Measurements from ENCODE around the gene NHERF1.

NHERF1 gene

GRCh38 chr17:74790161-74791058 lies 42.0 kb downstream of the NHERF1 start:
- no peak for DNase-seq

- no peak for DNase-seq
Measured at GRCh38 chr17:74792586-74793105, 44.2 kb downstream of the NHERF1 start.

GRCh38 chr17:74795327-74796020 lies 47.0 kb downstream of the NHERF1 start:
- no peak for DNase-seq

- DNase-seq: no peak
Measured at GRCh38 chr17:74796211-74796610, 47.8 kb downstream of the NHERF1 start.

GRCh38 chr17:74796866-74797265 lies 48.4 kb downstream of the NHERF1 start:
- no peak for DNase-seq

- no peak for DNase-seq
Measured at GRCh38 chr17:74797824-74798223, 49.4 kb downstream of the NHERF1 start.

GRCh38 chr17:74798239-74798707 lies 49.8 kb downstream of the NHERF1 start:
- DNase-seq: no peak

- DNase-seq: no peak
Measured at GRCh38 chr17:74799097-74799496, 50.7 kb downstream of the NHERF1 start.

GRCh38 chr17:74800531-74800930 lies 52.1 kb downstream of the NHERF1 start:
- no peak for DNase-seq

GRCh38 chr17:74801896-74802295 lies 53.5 kb downstream of the NHERF1 start:
- no peak for DNase-seq

- DNase-seq: no peak
Measured at GRCh38 chr17:74803388-74803930, 55.0 kb downstream of the NHERF1 start.

- DNase-seq: no peak
Measured at GRCh38 chr17:74803971-74804370, 55.5 kb downstream of the NHERF1 start.

GRCh38 chr17:74804683-74805082 lies 56.3 kb downstream of the NHERF1 start:
- DNase-seq: no peak

GRCh38 chr17:74805591-74805991 lies 57.2 kb downstream of the NHERF1 start:
- no peak for DNase-seq

- no peak for DNase-seq
Measured at GRCh38 chr17:74806334-74806733, 57.9 kb downstream of the NHERF1 start.

GRCh38 chr17:74807441-74807840 lies 59.0 kb downstream of the NHERF1 start:
- DNase-seq: no peak

GRCh38 chr17:74807925-74808324 lies 59.5 kb downstream of the NHERF1 start:
- DNase-seq: no peak

GRCh38 chr17:74808714-74809430 lies 60.4 kb downstream of the NHERF1 start:
- no peak for DNase-seq

- DNase-seq: no peak
Measured at GRCh38 chr17:74810699-74811485, 62.5 kb downstream of the NHERF1 start.

- no peak for DNase-seq
Measured at GRCh38 chr17:74812109-74813009, 63.9 kb downstream of the NHERF1 start.

GRCh38 chr17:74814453-74814852 lies 66.0 kb downstream of the NHERF1 start:
- no peak for DNase-seq

Measured in NCI-H1930 (cell line).